ENCODE measurements around the gene TIMM17B.
"Not testable (repeated sequence)": the region's sequence is repeated elsewhere in the genome, so short reads cannot be mapped to it uniquely, and the experiment has no call there.

Gene TIMM17B

GRCh38 chrX:48893556-48894348 lies 3.8 kb downstream of the TIMM17B start:
- DNase-seq, result no peak

GRCh38 chrX:48892896-48893295 lies 4.7 kb downstream of the TIMM17B start:
- DNase-seq, result no peak

- DNase-seq, result peak in 13 of 14 donors; percentile 34 to 85 (median 79)
These were observed 5.9 kb downstream of the TIMM17B start for GRCh38 chrX:48891402-48892288.

GRCh38 chrX:48890934-48891401 lies 6.6 kb downstream of the TIMM17B start:
- peak in 2 of 14 donors; percentile 23 to 60 for DNase-seq

GRCh38 chrX:48890296-48890925 lies 7.2 kb downstream of the TIMM17B start:
- peak in 2 of 14 donors; percentile 2 to 22 for DNase-seq

- DNase-seq, result not testable (repeated sequence)
These were observed 11.0 kb downstream of the TIMM17B start for GRCh38 chrX:48886586-48886985.

- no peak for DNase-seq
These were observed 13.8 kb downstream of the TIMM17B start for GRCh38 chrX:48883729-48884128.

- DNase-seq, result not testable (repeated sequence)
These were observed 20.6 kb downstream of the TIMM17B start for GRCh38 chrX:48876944-48877343.

GRCh38 chrX:48872017-48872416 lies 25.6 kb downstream of the TIMM17B start:
- DNase-seq, result not testable (repeated sequence)

- DNase-seq, result no peak
These were observed 33.4 kb downstream of the TIMM17B start for GRCh38 chrX:48864210-48864609.

GRCh38 chrX:48854898-48855297 lies 42.7 kb downstream of the TIMM17B start:
- no peak for DNase-seq

- DNase-seq, result not testable (repeated sequence)
These were observed 43.3 kb downstream of the TIMM17B start for GRCh38 chrX:48854121-48854804.

GRCh38 chrX:48853494-48853893 lies 44.1 kb downstream of the TIMM17B start:
- not testable (repeated sequence) for DNase-seq

GRCh38 chrX:48852857-48853256 lies 44.7 kb downstream of the TIMM17B start:
- no peak for DNase-seq

- DNase-seq, result no peak
These were observed 48.7 kb downstream of the TIMM17B start for GRCh38 chrX:48848847-48849246.

Measured in C1 segment of cervical spinal cord (tissue), 14 donors.